Sigmoid colon (tissue), 7 donors: ENCODE measurements around the gene SF1. TPM values are rescaled to one million over a fixed set of nuclear protein-coding genes. Genes with fewer than 3 reads are reported as not detected.

Source experiments
- DNase-seq: peaks from one replicate; pipeline ENCODE4 v3.0.0-alpha.2; 2019
- H3K27ac ChIP-seq, 4 donors: fragments of 200-600 bp; sonication (generic); one replicate each; pipeline ENCODE4 v1.5.1; 2016 to 2019; ENCODE audit warnings: mild to moderate bottlenecking in 1 of 4
- H3K27me3 ChIP-seq, 3 donors: fragments of 200-600 bp; sonication (generic); one replicate each; pipeline ENCODE4 v1.5.1; 2019; ENCODE audit warnings: mild to moderate bottlenecking in 1 of 3
- H3K36me3 ChIP-seq, 4 donors: fragments of 200-600 bp; sonication (generic); one replicate each; pipeline ENCODE4 v1.5.1; 2016 to 2019
- H3K4me1 ChIP-seq, 4 donors: fragments of 200-600 bp; sonication (generic); one replicate each; pipeline ENCODE4 v1.5.1; 2017 to 2019
- H3K4me3 ChIP-seq, 4 donors: fragments of 200-600 bp; sonication (generic); one replicate each; pipeline ENCODE4 v1.5.1; 2017 to 2019; ENCODE audit warnings: mild to moderate bottlenecking in 2 of 4, moderate library complexity in 1 of 4
- H3K9me3 ChIP-seq, 4 donors: fragments of 200-600 bp in 3 of 4; sonication (generic) in 3 of 4; one replicate each; pipeline versions ENCODE4 v1.5.1 to v1.6.1; 2013 to 2019
- EP300 ChIP-seq, 4 donors: sonication (generic); formaldehyde crosslinking; IDR thresholded peaks; one replicate each; pipeline ENCODE4 v1.6.1; 2017; ENCODE audit warnings: antibody characterized with exemption in 4 of 4
- POLR2A ChIP-seq, 2 donors: fragments of 450-650 bp; IDR thresholded peaks; one replicate each; pipeline ENCODE4 v1.6.1; 2016; ENCODE audit warnings: antibody characterized with exemption in 2 of 2, mild to moderate bottlenecking in 2 of 2, moderate library complexity in 2 of 2
- POLR2AphosphoS5 ChIP-seq, 4 donors: sonication (generic); formaldehyde crosslinking; IDR thresholded peaks; one replicate each; pipeline ENCODE4 v1.6.1; 2017; ENCODE audit warnings: antibody characterized with exemption in 4 of 4
- WGBS, 2 donors: extraction: QIAGEN DNeasy Blood & Tissue Kit; methylation state at CpG; one replicate each; pipeline ENCODE4 v1.1.7; 2013; 5-methylcytosine and 5-hydroxymethylcytosine counted together
- intact Hi-C: fragments of 100-400 bp; cut with DNase I; formaldehyde crosslinking; loops from one replicate; pipeline ENCODE4 v1.15.1; 2023
- polyA plus RNA-seq, 3 donors: library from polyadenylated mRNA; stranded (reverse); fragments of 200-250 nt; gene quantifications; one replicate each; pipeline ENCODE4 v1.2.3, GENCODE V29; 2013
- total RNA-seq, 4 donors: library from RNA; depleted of rRNA; stranded (reverse); fragments of >200 nt; gene quantifications; one replicate each; pipeline ENCODE4 v1.1.0, GENCODE V29; 2016
- TF ChIP-seq, protein P1 (sequence below), 4 experiments: fragments of 450-650 bp in 3 of 4; fragments of 200-600 bp in 1 of 4; IDR thresholded peaks; one replicate each; pipeline ENCODE4 v1.5.1; 2016 to 2019; ENCODE audit warnings: antibody characterized with exemption in 4 of 4, mild to moderate bottlenecking in 3 of 4, moderate library complexity in 2 of 4
- donor health status: healthy with polysubstance abuse.
- donor health status: Bipolar disorder and iron deficiency.
- donor health status: healthy.

The SF1 gene
- total and polyA plus RNA-seq, 7 donors: 36.5 to 381 (median 185) TPM

DNA sequence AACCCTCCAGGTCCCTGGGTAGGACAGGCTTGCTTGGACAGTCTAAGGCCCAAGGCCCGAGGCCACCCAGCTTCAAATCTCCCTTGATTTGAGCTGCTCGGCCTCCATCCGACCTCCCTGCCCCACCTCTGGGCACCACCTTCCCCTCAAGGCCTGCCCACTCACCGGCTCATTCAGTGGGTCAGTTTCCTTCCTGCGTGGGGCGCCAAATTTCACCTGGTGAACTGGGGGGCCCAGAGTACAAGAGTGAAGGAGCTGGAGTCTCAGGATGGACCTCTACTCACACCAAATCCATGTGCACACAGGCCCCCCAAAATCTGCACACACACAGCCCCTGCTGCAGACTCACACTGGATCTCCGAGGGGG, 20.9 kb upstream of the SF1 start:
- Histone ChIP-seq H3K27ac (no peak overlapping the region), H3K4me1 (peaks cover 0 to 22% (median 19%) of the 10 kb centered on the region in 4 donors), H3K4me3 (no peak overlapping the region), H3K36me3 (peaks cover 0 to 26% (median 8%) of the 10 kb centered on the region in 4 donors), H3K27me3 (no peaks in the 10 kb centered on the region), H3K9me3 (no peaks in the 10 kb centered on the region)
- no peak for DNase-seq
- intact Hi-C loops: no loop called here
- TF ChIP-seq, protein P1, sequence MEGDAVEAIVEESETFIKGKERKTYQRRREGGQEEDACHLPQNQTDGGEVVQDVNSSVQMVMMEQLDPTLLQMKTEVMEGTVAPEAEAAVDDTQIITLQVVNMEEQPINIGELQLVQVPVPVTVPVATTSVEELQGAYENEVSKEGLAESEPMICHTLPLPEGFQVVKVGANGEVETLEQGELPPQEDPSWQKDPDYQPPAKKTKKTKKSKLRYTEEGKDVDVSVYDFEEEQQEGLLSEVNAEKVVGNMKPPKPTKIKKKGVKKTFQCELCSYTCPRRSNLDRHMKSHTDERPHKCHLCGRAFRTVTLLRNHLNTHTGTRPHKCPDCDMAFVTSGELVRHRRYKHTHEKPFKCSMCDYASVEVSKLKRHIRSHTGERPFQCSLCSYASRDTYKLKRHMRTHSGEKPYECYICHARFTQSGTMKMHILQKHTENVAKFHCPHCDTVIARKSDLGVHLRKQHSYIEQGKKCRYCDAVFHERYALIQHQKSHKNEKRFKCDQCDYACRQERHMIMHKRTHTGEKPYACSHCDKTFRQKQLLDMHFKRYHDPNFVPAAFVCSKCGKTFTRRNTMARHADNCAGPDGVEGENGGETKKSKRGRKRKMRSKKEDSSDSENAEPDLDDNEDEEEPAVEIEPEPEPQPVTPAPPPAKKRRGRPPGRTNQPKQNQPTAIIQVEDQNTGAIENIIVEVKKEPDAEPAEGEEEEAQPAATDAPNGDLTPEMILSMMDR (IDR thresholded peaks at IDR 0.05): no peak
- no peak for TF ChIP-seq POLR2AphosphoS5 (IDR thresholded peaks at IDR 0.05)
- TF ChIP-seq POLR2A (IDR thresholded peaks at IDR 0.05): no peak
- no peak for TF ChIP-seq EP300 (IDR thresholded peaks at IDR 0.05)
- WGBS, 2 donors: 76 to 84% methylated on average over 7 of the region's 7 CpGs

GRCh38 chr11:64796757-64797541, 18.6 kb upstream of the SF1 start:
- Histone ChIP-seq H3K4me1 (peaks cover 0 to 5% (median 3%) of the 10 kb centered on the region in 4 donors), H3K36me3 (peaks cover 3 to 31% (median 8%) of the 10 kb centered on the region in 4 donors), H3K27ac (no peak overlapping the region), H3K4me3 (no peak overlapping the region), H3K27me3 (no peaks in the 10 kb centered on the region), H3K9me3 (no peaks in the 10 kb centered on the region)
- TF ChIP-seq POLR2A (IDR thresholded peaks at IDR 0.05) (no peak), EP300 (IDR thresholded peaks at IDR 0.05) (no peak)
- no peak for DNase-seq
- intact Hi-C loops: no loop called here
- 90 to 91% methylated on average over 19 of the region's 19 CpGs for WGBS, 2 donors

DNA sequence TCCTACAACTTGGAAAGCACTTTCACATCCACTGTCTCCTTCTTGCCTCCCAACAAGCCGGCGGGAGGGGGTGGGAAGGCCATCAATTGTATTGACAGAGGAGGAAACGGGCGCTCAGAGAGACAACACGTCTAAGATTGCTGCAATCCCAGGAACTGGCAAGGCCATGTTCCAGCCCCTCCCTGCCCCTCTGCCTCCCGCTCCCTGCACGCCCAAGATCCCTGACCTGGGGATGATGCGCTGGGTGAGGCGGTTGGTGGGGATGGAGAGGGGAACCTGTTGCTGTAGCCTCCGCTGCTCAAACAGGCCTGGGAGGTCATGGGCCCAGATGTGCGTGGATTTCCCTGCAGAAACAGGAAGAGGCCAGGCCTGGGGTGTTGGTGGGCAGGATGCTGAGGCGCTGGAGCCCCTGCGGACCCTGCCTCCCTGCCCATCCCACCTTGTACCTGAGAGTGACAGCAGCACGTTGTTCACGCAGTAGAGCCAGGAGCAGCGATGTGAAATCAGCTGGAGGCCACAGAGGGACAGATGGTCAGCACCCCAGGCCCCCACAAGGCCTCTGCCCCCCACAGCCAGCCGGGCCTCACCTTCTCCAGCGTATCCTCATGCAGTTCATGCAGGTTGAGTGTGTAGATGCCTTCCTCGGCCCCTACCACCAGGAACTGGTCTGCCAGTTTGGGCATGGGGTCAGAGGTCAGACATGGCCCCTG, 17.9 kb upstream of the SF1 start:
- TF ChIP-seq POLR2A (IDR thresholded peaks at IDR 0.05): no peak
- TF ChIP-seq, protein P1 (IDR thresholded peaks at IDR 0.05): no peak
- TF ChIP-seq POLR2AphosphoS5 (IDR thresholded peaks at IDR 0.05): no peak
- TF ChIP-seq EP300 (IDR thresholded peaks at IDR 0.05): no peak
- Histone ChIP-seq H3K36me3 (peaks cover 4 to 35% (median 8%) of the 10 kb centered on the region in 4 donors), H3K27me3 (no peaks in the 10 kb centered on the region), H3K27ac (no peak overlapping the region), H3K4me3 (no peak overlapping the region), H3K9me3 (no peaks in the 10 kb centered on the region), H3K4me1 (no peaks in the 10 kb centered on the region)
- whole genome bisulfite sequencing, 2 donors: 83 to 88% methylated on average over 19 of the region's 19 CpGs
- DNase-seq: no peak
- intact Hi-C loops: no loop called here

GRCh38 chr11:64794526-64794925, 16.2 kb upstream of the SF1 start:
- Histone ChIP-seq H3K27ac (no peak overlapping the region), H3K9me3 (no peaks in the 10 kb centered on the region), H3K4me1 (no peaks in the 10 kb centered on the region), H3K36me3 (peaks cover 4 to 47% (median 11%) of the 10 kb centered on the region in 4 donors), H3K4me3 (no peak overlapping the region), H3K27me3 (no peaks in the 10 kb centered on the region)
- 93 to 95% methylated on average over 10 of the region's 10 CpGs for WGBS, 2 donors
- intact Hi-C loops: no loop called here
- DNase-seq: no peak
- TF ChIP-seq, protein P1 (IDR thresholded peaks at IDR 0.05): no peak
- TF ChIP-seq POLR2AphosphoS5 (IDR thresholded peaks at IDR 0.05) (no peak), EP300 (IDR thresholded peaks at IDR 0.05) (no peak), POLR2A (IDR thresholded peaks at IDR 0.05) (no peak)
